Gastrocnemius medialis (tissue), 4 donors: ENCODE data around the gene HBD. TPM values are rescaled to one million over a fixed set of nuclear protein-coding genes. Genes with fewer than 3 reads are reported as not detected.
A peak's percentile ranks its signal among the peaks of the same experiment; 100 is the strongest.

Experiments
- ATAC-seq, 2 donors: fragments of 150-250 bp; one replicate each; pipeline ENCODE4 v1.9.1; 2016
- DNase-seq, 2 donors: peaks; one replicate each; pipeline ENCODE4 v3.0.0-alpha.2; 2019
- H3K27ac ChIP-seq, 4 donors: fragments of 200-600 bp; sonication (generic); 1 replicate in 1 of 4; 2 replicates in 3 of 4; pipeline ENCODE4 v1.5.1; 2016 to 2018; ENCODE audit warnings: mild to moderate bottlenecking in 2 of 4, moderate library complexity in 1 of 4
- H3K27me3 ChIP-seq, 3 donors: fragments of 200-600 bp; sonication (generic) in 2 of 3; 1 replicate in 1 of 3; 2 replicates in 2 of 3; pipeline versions ENCODE4 v1.5.1 to v1.6.0; 2016 to 2019; ENCODE audit warnings: mild to moderate bottlenecking in 1 of 3, moderate library complexity in 1 of 3
- H3K36me3 ChIP-seq, 2 donors: fragments of 200-600 bp; sonication (generic) in 1 of 2; one replicate each; pipeline ENCODE4 v1.5.1; 2017 to 2018
- H3K4me1 ChIP-seq, 2 donors: fragments of 200-600 bp; sonication (generic) in 1 of 2; one replicate each; pipeline ENCODE4 v1.5.1; 2016 to 2017; ENCODE audit warnings: mild to moderate bottlenecking in 2 of 2
- H3K4me3 ChIP-seq, 4 donors: fragments of 200-600 bp; sonication (generic) in 3 of 4; 1 replicate in 1 of 4; 2 replicates in 3 of 4; pipeline ENCODE4 v1.5.1; 2016 to 2019; ENCODE audit warnings: mild to moderate bottlenecking in 2 of 4
- H3K9me3 ChIP-seq, 3 donors: fragments of 200-600 bp; sonication (generic) in 2 of 3; 1 replicate in 1 of 3; 2 replicates in 2 of 3; pipeline ENCODE4 v1.5.1; 2016 to 2019
- CTCF ChIP-seq, 5 experiments: fragments of 450-650 bp in 3 of 5; fragments of 200-600 bp in 2 of 5; sonication (generic) in 2 of 5; IDR thresholded peaks in 4 of 5; conservative IDR thresholded peaks in 1 of 5; 1 replicate in 4 of 5; 2 replicates in 1 of 5; pipeline ENCODE4 v1.5.1; 2016 to 2019; ENCODE audit warnings: antibody characterized with exemption in 5 of 5, mild to moderate bottlenecking in 3 of 5, moderate library complexity in 3 of 5
- POLR2A ChIP-seq, 2 donors: fragments of 450-650 bp; IDR thresholded peaks; one replicate each; pipeline ENCODE4 v1.6.1; 2017; ENCODE audit warnings: antibody characterized with exemption in 2 of 2, mild to moderate bottlenecking in 2 of 2, moderate library complexity in 2 of 2
- in situ Hi-C, 4 donors: fragments of 200-750 bp; cut with MboI; loops; one replicate each; pipeline versions ENCODE4 v1.15.0 to v1.8.0; 2017; ENCODE audit warnings: low sequenced_read_pairs in 4 of 4
- intact Hi-C: fragments of 100-400 bp; cut with DNase I; formaldehyde crosslinking; loops from one replicate; pipeline ENCODE4 v1.15.1; 2023; ENCODE audit warnings: low total_unique reads
- total RNA-seq, 4 donors: library from RNA; depleted of rRNA; stranded (reverse); fragments of >200 nt; gene quantifications; one replicate each; pipeline versions ENCODE4 v1.1.0 to v1.2.3, GENCODE V29; 2016

HBD gene
- total RNA-seq, 4 donors from 2014 or later, result not detected

GRCh38 chr11:5280582-5281102, 46.4 kb upstream of the HBD start:
- ATAC-seq, result peak in 1 of 2 donors; percentile 36
- intact Hi-C loops (no loop called here), in situ Hi-C loops (no loop called here)
- no peak overlapping the region for H3K4me3 ChIP-seq
- no peaks in the 10 kb centered on the region for H3K9me3 ChIP-seq
- DNase-seq, result no peak
- H3K27me3 ChIP-seq, result no peaks in the 10 kb centered on the region
- H3K27ac ChIP-seq, result no peak overlapping the region
- H3K4me1 ChIP-seq, result no peaks in the 10 kb centered on the region
- no peaks in the 10 kb centered on the region for H3K36me3 ChIP-seq
- no peak for TF ChIP-seq CTCF (IDR thresholded peaks at IDR 0.05 in 4 of 5, conservative IDR thresholded peaks at IDR 0.05 in 1 of 5)
- TF ChIP-seq POLR2A (IDR thresholded peaks at IDR 0.05), result no peak

GRCh38 chr11:5279471-5280090, 45.3 kb upstream of the HBD start:
- intact Hi-C loops, result no loop called here
- ATAC-seq, result no peak

GRCh38 chr11:5277807-5278382, 43.6 kb upstream of the HBD start:
- no peaks in the 10 kb centered on the region for H3K27me3 ChIP-seq
- H3K36me3 ChIP-seq, result no peaks in the 10 kb centered on the region
- ATAC-seq, result no peak
- no peak overlapping the region for H3K27ac ChIP-seq
- no peak for TF ChIP-seq POLR2A (IDR thresholded peaks at IDR 0.05)
- H3K4me1 ChIP-seq, result no peaks in the 10 kb centered on the region
- H3K4me3 ChIP-seq, result no peak overlapping the region
- DNase-seq, result no peak
- H3K9me3 ChIP-seq, result no peaks in the 10 kb centered on the region
- intact Hi-C loops (no loop called here), in situ Hi-C loops (no loop called here)

More at GRCh38 chr11:5279471-5280090, 45.3 kb upstream of the HBD start:
- Histone ChIP-seq H3K27me3 (no peaks in the 10 kb centered on the region), H3K4me3 (no peak overlapping the region), H3K27ac (no peak overlapping the region), H3K9me3 (no peaks in the 10 kb centered on the region), H3K36me3 (no peaks in the 10 kb centered on the region), H3K4me1 (no peaks in the 10 kb centered on the region)
- no peak for DNase-seq
- in situ Hi-C loops, result no loop called here
- TF ChIP-seq POLR2A (IDR thresholded peaks at IDR 0.05) (no peak), CTCF (IDR thresholded peaks at IDR 0.05 in 4 of 5, conservative IDR thresholded peaks at IDR 0.05 in 1 of 5) (no peak)

GRCh38 chr11:5276697-5277096, 42.4 kb upstream of the HBD start:
- no peaks in the 10 kb centered on the region for H3K27me3 ChIP-seq
- in situ Hi-C loops (no loop called here), intact Hi-C loops (no loop called here)
- no peaks in the 10 kb centered on the region for H3K4me1 ChIP-seq
- no peak overlapping the region for H3K4me3 ChIP-seq
- no peak for TF ChIP-seq POLR2A (IDR thresholded peaks at IDR 0.05)
- TF ChIP-seq CTCF (IDR thresholded peaks at IDR 0.05 in 4 of 5, conservative IDR thresholded peaks at IDR 0.05 in 1 of 5), result no peak
- H3K27ac ChIP-seq, result no peak overlapping the region
- DNase-seq (no peak), ATAC-seq (no peak)
- H3K36me3 ChIP-seq, result no peaks in the 10 kb centered on the region
- no peaks in the 10 kb centered on the region for H3K9me3 ChIP-seq

GRCh38 chr11:5275369-5276110, 41.3 kb upstream of the HBD start:
- ATAC-seq (no peak), DNase-seq (no peak)
- no peaks in the 10 kb centered on the region for H3K27me3 ChIP-seq
- no peak overlapping the region for H3K27ac ChIP-seq
- H3K4me3 ChIP-seq, result no peak overlapping the region
- in situ Hi-C loops, result no loop called here
- intact Hi-C loops, result no loop called here
- TF ChIP-seq POLR2A (IDR thresholded peaks at IDR 0.05), result no peak
- no peak for TF ChIP-seq CTCF (IDR thresholded peaks at IDR 0.05 in 4 of 5, conservative IDR thresholded peaks at IDR 0.05 in 1 of 5)
- no peaks in the 10 kb centered on the region for H3K4me1 ChIP-seq
- H3K9me3 ChIP-seq, result no peaks in the 10 kb centered on the region
- no peaks in the 10 kb centered on the region for H3K36me3 ChIP-seq
